SU-DHL-6 (cell line): ENCODE data around the gene PCDHGC5.

Experiments used
- CTCF ChIP-seq: fragments of 200-600 bp; sonication (generic); IDR thresholded peaks from one replicate; pipeline ENCODE4 v1.5.1; 2017; ENCODE audit warnings: antibody characterized with exemption, mild to moderate bottlenecking, low read length, moderate library complexity; ENCODE audit not compliant: insufficient read depth, poor library complexity, severe bottlenecking
- EZH2phosphoT487 ChIP-seq: fragments of 200-600 bp; sonication (generic), shearing (Covaris generic); conservative IDR thresholded peaks from 2 replicates; pipeline ENCODE4 v1.6.1; 2018; ENCODE audit warnings: mild to moderate bottlenecking, antibody characterized with exemption, low read length, moderate library complexity, mixed read lengths

- TF ChIP-seq CTCF (no peak), EZH2phosphoT487 (no peak)
These were observed at the start of gene PCDHGC5 for GRCh38 chr5:141488591-141489561.
